Progenitor cell of endocrine pancreas (in vitro differentiated cells): ENCODE results near the gene VEGFB. TPM values are rescaled to one million over a fixed set of nuclear protein-coding genes. Genes with fewer than 3 reads are reported as not detected.

Experiments used
- DNase-seq: peaks from one replicate; pipeline ENCODE4 v3.0.0; 2021; ENCODE audit warnings: low spot score; ENCODE audit not compliant: unreplicated experiment
- H3K27ac Mint-ChIP-seq: 2 replicates; pipeline ENCODE4 v1.8.0; 2021; ENCODE audit warnings: mild to moderate bottlenecking, moderate library complexity, mixed read lengths
- H3K27me3 Mint-ChIP-seq: 2 replicates; pipeline ENCODE4 v1.8.0; 2021; ENCODE audit warnings: mixed read lengths
- H3K36me3 Mint-ChIP-seq: 2 replicates; pipeline ENCODE4 v1.8.0; 2022; ENCODE audit warnings: mixed read lengths; ENCODE audit not compliant: insufficient read depth
- H3K4me1 Mint-ChIP-seq: 2 replicates; pipeline ENCODE4 v1.8.0; 2021; ENCODE audit warnings: low read depth, mixed read lengths
- H3K4me3 Mint-ChIP-seq: 2 replicates; pipeline ENCODE4 v1.8.0; 2021; ENCODE audit warnings: low read depth, mild to moderate bottlenecking, moderate library complexity, mixed read lengths
- H3K9me3 Mint-ChIP-seq: 2 replicates; pipeline ENCODE4 v1.8.0; 2021; ENCODE audit warnings: low read depth, mixed read lengths
- total RNA-seq: library from RNA; stranded (reverse); gene quantifications from 2 replicates; pipeline ENCODE4 v1.2.1, GENCODE V29; 2021
- TF ChIP-seq, protein P1 (sequence below): fragments of 200-600 bp; sonication (generic); IDR thresholded peaks from one replicate; pipeline ENCODE4 v1.5.0; 2021; ENCODE audit warnings: antibody characterized with exemption, mild to moderate bottlenecking; ENCODE audit not compliant: unreplicated experiment

VEGFB gene
- total RNA-seq, 1 donor from 2014 or later = 68.2 TPM

- Mint-ChIP-seq H3K4me3 (peak overlapping the region; percentile 98), H3K4me1 (peaks cover 12% of the 10 kb centered on the region), H3K9me3 (no peaks in the 10 kb centered on the region), H3K27ac (peak overlapping the region; percentile 90), H3K36me3 (peaks cover 2% of the 10 kb centered on the region), H3K27me3 (no peaks in the 10 kb centered on the region)
- TF ChIP-seq, protein P1, sequence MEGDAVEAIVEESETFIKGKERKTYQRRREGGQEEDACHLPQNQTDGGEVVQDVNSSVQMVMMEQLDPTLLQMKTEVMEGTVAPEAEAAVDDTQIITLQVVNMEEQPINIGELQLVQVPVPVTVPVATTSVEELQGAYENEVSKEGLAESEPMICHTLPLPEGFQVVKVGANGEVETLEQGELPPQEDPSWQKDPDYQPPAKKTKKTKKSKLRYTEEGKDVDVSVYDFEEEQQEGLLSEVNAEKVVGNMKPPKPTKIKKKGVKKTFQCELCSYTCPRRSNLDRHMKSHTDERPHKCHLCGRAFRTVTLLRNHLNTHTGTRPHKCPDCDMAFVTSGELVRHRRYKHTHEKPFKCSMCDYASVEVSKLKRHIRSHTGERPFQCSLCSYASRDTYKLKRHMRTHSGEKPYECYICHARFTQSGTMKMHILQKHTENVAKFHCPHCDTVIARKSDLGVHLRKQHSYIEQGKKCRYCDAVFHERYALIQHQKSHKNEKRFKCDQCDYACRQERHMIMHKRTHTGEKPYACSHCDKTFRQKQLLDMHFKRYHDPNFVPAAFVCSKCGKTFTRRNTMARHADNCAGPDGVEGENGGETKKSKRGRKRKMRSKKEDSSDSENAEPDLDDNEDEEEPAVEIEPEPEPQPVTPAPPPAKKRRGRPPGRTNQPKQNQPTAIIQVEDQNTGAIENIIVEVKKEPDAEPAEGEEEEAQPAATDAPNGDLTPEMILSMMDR = no peak
- DNase-seq = no peak
These were observed 34.6 kb downstream of the VEGFB start for GRCh38 chr11:64268893-64269539.

- peak; percentile 91 for DNase-seq
- Mint-ChIP-seq H3K9me3 (no peaks in the 10 kb centered on the region), H3K27me3 (no peaks in the 10 kb centered on the region), H3K4me1 (peaks cover 12% of the 10 kb centered on the region), H3K36me3 (peaks cover 2% of the 10 kb centered on the region), H3K27ac (peak overlapping the region; percentile 99), H3K4me3 (peak overlapping the region; percentile 98)
- TF ChIP-seq, protein P1 = peak; percentile 19
These were observed 35.3 kb downstream of the VEGFB start for GRCh38 chr11:64269540-64270220.

DNA sequence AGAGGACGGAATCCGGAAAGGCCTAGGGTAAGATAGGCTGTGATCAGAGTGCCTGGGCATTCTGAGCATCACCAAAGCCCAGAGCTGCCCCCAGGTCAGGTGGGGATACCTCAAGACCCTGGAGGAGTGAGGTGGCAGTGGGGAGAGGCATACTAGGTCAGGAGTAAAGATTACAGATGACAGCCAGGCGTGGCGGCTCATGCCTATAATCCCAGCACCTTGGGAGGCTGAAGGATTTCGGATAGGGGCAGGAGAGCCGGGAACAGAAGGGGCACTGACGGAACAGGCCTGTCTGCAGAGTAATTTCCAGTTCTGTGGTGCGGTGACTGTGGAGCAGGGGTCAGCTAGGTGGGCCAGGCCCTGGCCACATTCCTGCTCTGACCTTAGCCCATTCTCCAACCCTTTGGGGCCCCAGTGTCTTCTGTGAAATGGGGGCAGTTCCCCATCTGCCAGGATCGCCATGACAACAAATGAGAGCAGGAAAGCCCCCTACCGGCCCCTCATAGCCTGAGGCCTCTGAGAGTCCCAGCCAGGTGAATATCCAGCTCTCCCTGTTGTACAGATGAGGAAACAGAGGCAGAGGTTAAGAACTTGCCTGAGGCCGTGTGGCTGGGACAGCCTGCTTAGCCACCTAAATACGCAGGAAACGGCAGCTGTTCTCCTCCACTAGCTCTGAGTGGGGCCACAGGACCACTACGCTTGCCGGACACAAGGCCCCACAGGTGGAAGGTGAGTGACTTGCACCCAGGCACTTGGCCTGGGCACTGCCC is 40.8 kb downstream of the VEGFB start:
- Mint-ChIP-seq H3K27ac (no peak overlapping the region), H3K36me3 (peaks cover 7% of the 10 kb centered on the region), H3K4me1 (peaks cover 6% of the 10 kb centered on the region), H3K9me3 (no peaks in the 10 kb centered on the region), H3K27me3 (no peaks in the 10 kb centered on the region), H3K4me3 (no peak overlapping the region)
- DNase-seq = no peak
- TF ChIP-seq, protein P1 = no peak

DNA sequence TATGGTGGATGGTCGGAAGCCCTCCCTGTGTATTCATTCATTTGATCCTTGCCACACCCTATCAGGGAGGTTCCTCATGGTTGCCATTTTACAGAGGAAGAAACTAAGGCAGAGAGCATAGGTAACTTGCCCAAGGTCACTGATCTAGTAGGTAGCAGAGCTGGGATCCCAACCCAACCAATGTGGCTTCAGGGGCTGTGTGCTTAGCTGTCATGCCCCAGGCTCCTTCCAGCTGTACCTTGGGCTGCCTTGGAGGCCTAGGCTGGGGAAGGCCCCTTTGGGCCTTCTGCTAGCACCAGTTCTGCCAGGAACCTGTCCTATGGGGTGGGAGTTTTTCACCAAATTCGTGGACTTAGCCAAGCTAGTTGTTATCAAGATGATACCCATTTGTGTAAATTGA is 41.5 kb downstream of the VEGFB start:
- no peaks in the 10 kb centered on the region for H3K9me3 Mint-ChIP-seq
- H3K4me3 Mint-ChIP-seq = no peak overlapping the region
- H3K36me3 Mint-ChIP-seq = peaks cover 7% of the 10 kb centered on the region
- peaks cover 4% of the 10 kb centered on the region for H3K4me1 Mint-ChIP-seq
- no peak overlapping the region for H3K27ac Mint-ChIP-seq
- no peak for DNase-seq
- no peaks in the 10 kb centered on the region for H3K27me3 Mint-ChIP-seq
- TF ChIP-seq, protein P1 = no peak

- Mint-ChIP-seq H3K9me3 (no peaks in the 10 kb centered on the region), H3K27me3 (no peaks in the 10 kb centered on the region), H3K36me3 (peaks cover 7% of the 10 kb centered on the region), H3K4me1 (peaks cover 2% of the 10 kb centered on the region), H3K27ac (no peak overlapping the region), H3K4me3 (no peak overlapping the region)
- no peak for DNase-seq
- TF ChIP-seq, protein P1 = no peak
These were observed 42.5 kb downstream of the VEGFB start for GRCh38 chr11:64276653-64277431.
